ENCODE data around the gene GPRC5C.
A peak's percentile ranks its signal among the peaks of the same experiment; 100 is the strongest.

The GPRC5C gene

DNA sequence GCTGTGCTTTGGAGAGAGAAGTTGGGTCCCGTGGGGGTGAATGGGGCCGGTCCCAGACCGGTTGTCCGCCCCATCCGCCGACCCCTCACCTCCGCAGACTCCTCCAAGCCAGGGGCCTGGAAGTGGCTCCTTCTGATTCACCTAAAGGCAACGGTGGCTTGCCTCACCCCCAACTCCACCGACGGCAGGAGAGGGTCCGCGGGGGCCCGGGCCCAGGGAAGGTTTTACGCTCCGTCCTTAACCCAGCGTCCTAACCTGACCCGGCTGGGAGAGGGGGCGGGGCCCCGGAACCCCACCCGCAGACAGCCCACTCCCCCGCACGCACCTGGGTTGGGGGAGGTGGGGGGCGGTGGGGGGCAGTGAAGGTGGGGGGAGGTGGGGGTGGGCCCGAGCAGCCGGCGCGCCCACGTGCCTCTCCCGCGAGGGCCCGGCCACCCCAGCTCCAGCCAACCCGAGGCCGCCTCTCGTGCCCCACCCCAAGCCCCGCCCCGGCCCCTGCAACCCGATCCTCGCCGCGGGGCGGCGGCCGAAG is 21.8 kb downstream of the GPRC5C start:
- no peak for DNase-seq

GRCh38 chr17:74454197-74455024 is 22.5 kb downstream of the GPRC5C start:
- peak; percentile 81 for DNase-seq

DNA sequence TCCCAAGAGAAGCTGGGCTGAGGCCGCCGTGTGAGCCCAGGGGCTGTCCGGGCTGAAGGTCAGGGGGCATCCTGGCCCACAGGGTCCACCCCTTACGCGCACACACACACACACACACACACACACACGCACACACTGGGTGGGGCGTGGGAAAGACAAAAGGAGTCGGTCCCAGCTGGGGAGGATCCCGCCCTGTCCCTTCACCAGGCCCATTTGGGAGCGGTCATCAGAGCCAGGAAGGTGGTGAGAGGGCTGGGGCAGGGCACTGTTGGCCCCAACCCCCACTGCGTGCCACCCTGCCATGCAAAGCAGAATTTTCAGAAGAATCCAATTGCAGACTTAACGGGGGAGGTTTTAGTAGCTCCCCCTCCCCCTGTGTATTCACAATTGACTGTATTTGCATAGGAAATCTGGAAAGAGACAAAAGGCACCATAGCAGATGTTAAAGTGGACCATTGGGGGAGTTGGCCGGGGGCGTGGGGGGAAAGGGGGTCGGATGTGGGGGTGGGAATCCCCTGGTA is 23.2 kb downstream of the GPRC5C start:
- DNase-seq = no peak

- DNase-seq = no peak
Measured at GRCh38 chr17:74455821-74456220, 23.9 kb downstream of the GPRC5C start.

- DNase-seq = peak; percentile 56
Measured at GRCh38 chr17:74457146-74457819, 25.4 kb downstream of the GPRC5C start.

DNA sequence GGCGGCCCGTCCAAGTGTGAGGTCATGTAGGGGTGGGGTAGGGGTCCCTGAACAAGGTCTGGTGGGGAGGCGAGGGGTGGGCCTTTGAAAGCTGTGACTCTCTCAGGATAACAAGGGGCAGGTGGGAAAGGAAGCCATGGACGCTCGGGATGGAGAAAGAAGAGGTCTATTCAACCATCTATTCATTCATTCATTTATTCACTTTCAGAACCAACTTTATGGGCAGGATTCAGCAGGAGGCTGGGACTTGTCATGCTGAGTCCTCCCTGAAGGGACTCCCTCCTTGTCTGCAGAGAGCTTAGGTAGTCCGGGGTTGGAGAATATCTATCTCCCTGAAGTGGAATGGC is 25.9 kb downstream of the GPRC5C start:
- no peak for DNase-seq

GRCh38 chr17:74458835-74459234 is 26.9 kb downstream of the GPRC5C start:
- DNase-seq = no peak

GRCh38 chr17:74459622-74460021 is 27.7 kb downstream of the GPRC5C start:
- DNase-seq = no peak

DNA sequence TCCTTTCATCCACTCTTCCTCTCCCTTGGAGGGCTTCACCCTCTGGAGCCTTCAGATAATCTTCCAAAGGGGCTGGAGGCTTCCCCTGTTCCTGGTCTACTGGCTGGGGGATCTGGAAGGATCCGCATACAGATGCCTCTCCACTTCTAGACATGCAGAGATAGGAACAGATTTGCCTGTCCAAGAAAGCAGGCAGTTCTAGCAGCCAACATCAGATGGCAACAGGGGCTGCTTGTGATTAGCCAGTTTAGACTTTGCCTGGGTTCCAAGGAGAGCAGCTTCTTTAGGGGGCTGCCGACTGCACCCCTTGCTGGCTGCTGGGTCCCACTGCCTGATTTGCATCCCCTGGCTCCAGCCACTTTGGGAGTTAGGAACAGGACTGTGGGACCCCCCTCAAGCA is 28.4 kb downstream of the GPRC5C start:
- DNase-seq = no peak

DNA sequence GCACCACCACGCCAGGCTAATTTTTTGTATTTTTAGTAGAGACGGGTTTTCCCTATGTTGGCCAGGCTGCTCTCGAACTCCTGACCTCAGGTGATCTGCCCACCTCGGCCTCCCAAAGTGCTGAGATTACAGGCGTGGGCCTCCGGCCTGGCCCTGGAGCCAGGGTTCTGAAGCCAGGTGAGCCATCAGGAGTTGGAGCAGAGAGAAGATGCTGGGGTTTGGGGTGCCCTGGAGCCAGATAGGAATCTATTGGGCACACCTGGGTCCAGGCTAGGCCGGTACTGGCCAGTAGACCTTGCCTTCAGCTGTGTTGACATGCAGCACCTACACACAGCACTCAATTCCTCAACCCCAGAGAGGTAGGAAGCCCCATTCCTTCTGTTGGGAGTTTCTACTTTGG is 29.1 kb downstream of the GPRC5C start:
- no peak for DNase-seq

DNA sequence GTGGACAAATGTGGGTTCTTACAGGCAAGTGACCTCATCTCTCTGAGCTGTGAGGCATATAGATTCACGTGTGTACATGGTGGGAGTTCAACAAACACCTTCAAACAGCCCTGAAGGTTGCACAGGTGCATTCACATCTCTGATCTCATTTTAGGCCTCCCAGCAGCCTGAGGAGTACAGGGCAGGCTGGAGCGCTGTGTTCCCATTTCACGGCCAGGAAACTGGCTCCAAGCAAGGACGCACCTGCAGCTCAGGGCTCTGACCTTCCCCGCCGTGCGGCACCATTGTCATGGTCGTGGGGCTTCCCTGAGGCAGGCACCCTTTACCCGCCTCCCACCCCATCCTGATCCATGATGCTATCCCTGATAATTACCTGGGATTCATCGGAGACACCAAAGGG is 29.7 kb downstream of the GPRC5C start:
- no peak for DNase-seq

GRCh38 chr17:74464730-74465377 is 33.0 kb downstream of the GPRC5C start:
- DNase-seq = no peak

DNA sequence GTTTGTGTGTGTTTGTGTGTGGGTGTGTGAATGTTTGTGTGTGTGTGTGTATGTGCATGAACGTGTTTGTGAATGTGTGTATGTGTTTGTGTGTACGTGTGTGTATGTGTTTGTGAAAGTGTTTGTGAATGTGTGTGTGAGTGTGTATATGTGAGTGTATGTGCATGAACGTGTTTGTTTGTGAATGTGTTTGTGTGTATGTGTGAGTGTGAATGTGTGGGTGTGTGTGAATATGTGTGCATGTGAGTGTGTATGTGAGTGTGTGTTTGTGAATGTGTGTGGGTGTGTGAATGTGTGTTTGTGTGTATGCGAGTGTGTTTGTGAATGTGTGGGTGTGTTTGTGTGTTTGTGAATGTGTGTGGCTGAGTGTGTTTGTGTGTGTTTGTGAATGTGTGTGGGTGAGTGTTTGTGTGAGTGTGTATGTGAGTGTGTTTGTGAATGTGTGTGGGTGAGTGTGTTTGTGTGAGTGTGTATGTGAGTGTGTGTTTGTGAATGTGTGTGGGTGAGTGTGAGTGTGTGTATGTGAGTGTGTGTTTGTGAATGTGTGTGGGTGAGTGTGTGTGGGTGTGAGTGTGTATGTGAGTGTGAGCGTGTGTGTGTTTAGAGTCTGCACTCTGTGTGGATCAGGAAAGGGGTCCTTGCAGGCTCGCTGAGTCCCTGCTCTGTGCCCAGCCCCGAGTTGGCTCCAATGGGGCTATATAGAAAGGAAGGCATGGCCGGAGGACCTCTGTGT is 33.7 kb downstream of the GPRC5C start:
- DNase-seq = no peak

- no peak for DNase-seq
Measured at GRCh38 chr17:74466111-74466827, 34.4 kb downstream of the GPRC5C start, which contains the start of gene CD300A. Gene CD300A, plus strand, starts transcription at chr17:74466634. Its CDS starts 70 bp downstream, at chr17:74466704.

DNA sequence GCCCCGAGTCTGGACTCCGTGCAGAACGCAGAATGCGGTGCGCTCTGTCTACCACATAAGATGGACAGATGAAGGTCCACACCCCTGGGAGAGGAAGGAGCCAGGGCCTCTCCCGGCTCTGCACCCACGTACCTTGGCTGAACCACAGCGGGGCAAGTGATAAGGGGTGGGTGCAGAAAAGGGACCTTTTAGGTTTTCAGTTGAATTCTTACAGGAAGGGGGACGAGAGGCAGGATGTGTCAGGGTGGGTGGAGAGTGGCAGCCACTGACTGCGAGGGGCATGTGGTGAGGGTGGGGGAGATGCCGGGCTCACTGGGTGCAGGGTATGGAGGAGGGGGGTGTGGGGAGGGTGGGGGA is 34.9 kb downstream of the GPRC5C start:
- DNase-seq = no peak

DNA sequence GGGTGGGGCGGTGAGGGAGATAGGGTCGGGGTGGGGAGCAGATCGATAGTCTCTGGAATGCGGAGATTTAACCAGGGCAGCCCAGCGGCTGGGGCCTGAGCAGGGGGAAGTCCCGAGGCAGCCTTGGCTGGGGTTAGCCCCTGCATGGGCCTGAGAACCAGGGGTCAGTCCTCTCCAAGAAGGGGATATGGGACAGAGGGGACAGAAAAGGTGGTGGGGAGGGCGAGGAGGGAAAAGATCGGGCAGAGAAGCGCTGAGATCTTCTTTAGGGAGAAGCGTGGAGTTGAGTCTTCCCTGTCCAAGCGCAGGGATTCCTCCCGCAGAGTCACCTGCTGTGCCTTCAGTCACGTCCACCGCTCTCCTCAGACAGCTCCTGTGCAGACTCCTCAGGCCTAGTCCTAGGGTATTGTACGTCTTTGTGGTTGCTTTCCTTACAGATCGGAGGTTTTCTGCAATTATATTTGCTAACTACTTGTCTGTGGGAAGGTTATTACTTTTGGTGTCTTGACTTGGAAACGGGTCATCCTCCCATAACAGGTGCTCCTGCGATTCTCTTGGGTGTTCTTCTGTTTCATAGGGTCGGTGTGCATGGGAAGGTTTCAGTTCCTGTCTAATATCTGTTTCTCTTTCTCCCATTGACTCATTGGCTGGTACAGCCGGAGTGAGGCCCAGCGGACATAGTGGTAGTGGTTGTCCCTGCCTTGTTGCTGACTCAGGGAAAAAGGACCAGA is 35.5 kb downstream of the GPRC5C start:
- DNase-seq = no peak

GRCh38 chr17:74471341-74471740 is 39.5 kb downstream of the GPRC5C start:
- DNase-seq = no peak

DNA sequence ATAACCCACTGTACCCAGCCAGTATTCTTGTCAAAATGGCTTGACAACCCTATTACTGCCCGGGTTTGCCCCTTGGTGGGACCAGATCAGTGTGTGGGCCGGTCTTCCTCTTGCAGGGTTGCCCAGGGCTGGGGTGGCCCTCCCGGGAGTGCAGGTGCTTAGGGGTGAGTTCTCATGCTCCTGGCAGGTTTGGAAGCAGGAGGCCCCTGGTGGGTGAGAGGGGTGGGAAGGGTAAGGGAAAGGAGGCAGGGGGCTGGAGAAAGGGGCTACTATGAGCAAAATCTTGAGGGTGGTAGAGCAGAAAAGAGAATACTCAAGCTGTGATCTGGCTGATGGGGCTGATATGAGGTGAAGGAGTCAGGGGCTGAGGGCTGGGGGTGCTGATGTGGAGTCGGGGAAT is 41.0 kb downstream of the GPRC5C start:
- no peak for DNase-seq

DNA sequence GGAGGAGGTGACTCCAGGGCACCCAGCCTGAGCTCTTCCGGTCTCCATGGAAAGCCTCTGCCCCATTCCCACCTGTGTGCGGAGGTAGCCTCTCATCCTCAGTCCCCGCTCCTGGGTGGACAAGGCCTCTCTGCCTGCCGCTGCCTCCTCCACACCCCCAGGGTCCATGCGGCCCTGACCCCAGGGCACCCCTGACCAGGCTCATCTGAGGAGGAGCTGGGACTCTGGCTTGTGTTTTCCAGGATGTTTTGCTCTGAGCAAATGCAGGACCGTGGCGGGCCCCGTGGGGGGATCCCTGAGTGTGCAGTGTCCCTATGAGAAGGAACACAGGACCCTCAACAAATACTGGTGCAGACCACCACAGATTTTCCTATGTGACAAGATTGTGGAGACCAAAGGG is 41.4 kb downstream of the GPRC5C start:
- DNase-seq = no peak

DNA sequence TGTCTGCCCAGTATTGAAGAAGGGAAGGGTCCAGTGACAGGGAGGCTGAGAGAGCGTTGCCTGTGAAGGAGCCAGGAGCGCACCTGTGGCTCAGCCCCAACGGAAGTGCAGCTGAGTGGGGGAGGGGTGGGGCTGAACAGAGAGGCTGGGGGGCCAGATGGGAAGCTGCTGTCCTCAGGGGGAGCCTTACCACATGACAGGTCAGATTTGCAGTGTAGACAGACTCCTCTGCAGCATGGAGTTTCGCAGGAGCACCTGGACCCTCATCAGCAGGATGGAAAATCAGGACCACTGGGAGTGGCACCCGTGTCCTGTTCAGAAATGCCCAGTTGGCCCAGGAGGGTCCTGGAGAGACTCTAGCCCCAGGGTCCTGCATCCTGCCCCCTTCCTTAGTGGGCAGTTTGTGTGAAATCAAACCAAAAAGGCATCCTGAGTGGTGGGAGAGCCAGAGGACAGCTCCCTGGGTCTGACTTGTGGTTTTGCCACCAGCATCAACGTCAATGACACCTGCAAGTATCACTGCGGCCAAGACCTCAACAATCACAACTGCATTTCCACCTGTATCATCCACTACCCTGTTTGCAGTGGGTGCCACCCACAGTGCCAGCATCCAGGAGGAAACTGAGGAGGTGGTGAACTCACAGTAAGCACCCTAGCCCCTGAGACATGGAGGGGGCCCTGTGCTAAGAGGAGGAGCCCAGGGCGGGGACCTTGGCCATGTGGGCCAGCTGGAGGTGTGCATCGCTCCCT is 42.3 kb downstream of the GPRC5C start:
- no peak for DNase-seq

DNA sequence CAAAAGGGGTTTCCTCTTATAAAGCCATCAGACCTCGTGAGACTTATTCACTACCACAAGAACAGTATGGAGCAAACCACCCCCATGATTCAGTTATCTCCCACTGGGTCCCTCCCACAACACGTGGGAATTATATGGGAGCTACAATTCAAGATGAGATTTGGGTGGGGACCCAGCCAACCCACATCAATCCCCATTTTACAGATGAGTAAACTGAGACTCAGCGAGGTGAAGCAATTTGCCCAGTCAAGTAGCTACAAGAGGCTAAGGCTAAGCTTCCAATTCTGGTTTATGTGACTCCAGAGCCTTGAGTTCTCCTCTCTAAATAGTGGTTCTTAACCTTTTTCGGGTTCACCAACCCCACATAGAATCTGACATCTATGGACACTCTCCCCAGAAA is 43.3 kb downstream of the GPRC5C start:
- DNase-seq = no peak

Data from fibroblast of skin of right biceps (primary cell).